ENCODE data around the gene ST8SIA1.

Gene ST8SIA1

GRCh38 chr12:22360774-22361173 is 26.3 kb upstream of the ST8SIA1 start:
- Histone ChIP-seq H3K27ac (no peak overlapping the region), H3K36me3 (ENCODE audit: insufficient read depth, low read length) (no peaks in the 10 kb centered on the region), H3K4me3 (no peak overlapping the region), H3K9me3 (ENCODE audit: low read depth, low read length) (no peaks in the 10 kb centered on the region), H3K9ac (ENCODE audit: insufficient read length) (no peak overlapping the region)
- DNase-seq (ENCODE audit: low read depth, low spot score): no peak
- TF ChIP-seq EZH2 (IDR thresholded peaks at IDR 0.05): no peak
- TF ChIP-seq POLR2AphosphoS5 (IDR thresholded peaks at IDR 0.05; ENCODE audit: borderline replicate concordance, low read depth, low read length): no peak
- no peak for TF ChIP-seq FOXP2 (optimal IDR thresholded peaks at IDR 0.05; ENCODE audit: control extremely low read depth, extremely low read length, insufficient read depth)

GRCh38 chr12:22357531-22357930 is 23.0 kb upstream of the ST8SIA1 start:
- DNase-seq (ENCODE audit: low read depth, low spot score): no peak
- Histone ChIP-seq H3K27ac (no peak overlapping the region), H3K9ac (ENCODE audit: insufficient read length) (no peak overlapping the region), H3K9me3 (ENCODE audit: low read depth, low read length) (no peaks in the 10 kb centered on the region), H3K36me3 (ENCODE audit: insufficient read depth, low read length) (no peaks in the 10 kb centered on the region), H3K4me3 (no peak overlapping the region)
- TF ChIP-seq EZH2 (IDR thresholded peaks at IDR 0.05): no peak
- no peak for TF ChIP-seq FOXP2 (optimal IDR thresholded peaks at IDR 0.05; ENCODE audit: control extremely low read depth, extremely low read length, insufficient read depth)
- no peak for TF ChIP-seq POLR2AphosphoS5 (IDR thresholded peaks at IDR 0.05; ENCODE audit: borderline replicate concordance, low read depth, low read length)

- no peaks in the 10 kb centered on the region for H3K36me3 ChIP-seq (ENCODE audit: insufficient read depth, low read length)
- DNase-seq (ENCODE audit: low read depth, low spot score): no peak
- TF ChIP-seq POLR2AphosphoS5 (IDR thresholded peaks at IDR 0.05; ENCODE audit: borderline replicate concordance, low read depth, low read length) (no peak), EZH2 (IDR thresholded peaks at IDR 0.05) (no peak), FOXP2 (optimal IDR thresholded peaks at IDR 0.05; ENCODE audit: control extremely low read depth, extremely low read length, insufficient read depth) (no peak)
- H3K9me3 ChIP-seq (ENCODE audit: low read depth, low read length): no peaks in the 10 kb centered on the region
- H3K27ac ChIP-seq: no peak overlapping the region
- H3K9ac ChIP-seq (ENCODE audit: insufficient read length): no peak overlapping the region
- H3K4me3 ChIP-seq: no peak overlapping the region
Measured at GRCh38 chr12:22356231-22356630, 21.7 kb upstream of the ST8SIA1 start.

- DNase-seq (ENCODE audit: low read depth, low spot score): no peak
- Histone ChIP-seq H3K36me3 (ENCODE audit: insufficient read depth, low read length) (no peaks in the 10 kb centered on the region), H3K27ac (no peak overlapping the region), H3K4me3 (no peak overlapping the region), H3K9ac (ENCODE audit: insufficient read length) (no peak overlapping the region), H3K9me3 (ENCODE audit: low read depth, low read length) (no peaks in the 10 kb centered on the region)
- TF ChIP-seq FOXP2 (optimal IDR thresholded peaks at IDR 0.05; ENCODE audit: control extremely low read depth, extremely low read length, insufficient read depth) (no peak), POLR2AphosphoS5 (IDR thresholded peaks at IDR 0.05; ENCODE audit: borderline replicate concordance, low read depth, low read length) (no peak), EZH2 (IDR thresholded peaks at IDR 0.05) (no peak)
Measured at GRCh38 chr12:22355011-22355580, 20.6 kb upstream of the ST8SIA1 start.

GRCh38 chr12:22353615-22354325 is 19.3 kb upstream of the ST8SIA1 start:
- TF ChIP-seq EZH2 (IDR thresholded peaks at IDR 0.05) (no peak), POLR2AphosphoS5 (IDR thresholded peaks at IDR 0.05; ENCODE audit: borderline replicate concordance, low read depth, low read length) (no peak), FOXP2 (optimal IDR thresholded peaks at IDR 0.05; ENCODE audit: control extremely low read depth, extremely low read length, insufficient read depth) (no peak)
- DNase-seq (ENCODE audit: low read depth, low spot score): no peak
- Histone ChIP-seq H3K4me3 (no peak overlapping the region), H3K9ac (ENCODE audit: insufficient read length) (no peak overlapping the region), H3K27ac (no peak overlapping the region), H3K9me3 (ENCODE audit: low read depth, low read length) (no peaks in the 10 kb centered on the region), H3K36me3 (ENCODE audit: insufficient read depth, low read length) (no peaks in the 10 kb centered on the region)

- H3K9me3 ChIP-seq (ENCODE audit: low read depth, low read length): no peaks in the 10 kb centered on the region
Measured at GRCh38 chr12:22350886-22351285, 16.4 kb upstream of the ST8SIA1 start.

GRCh38 chr12:22348208-22348607 is 13.7 kb upstream of the ST8SIA1 start:
- H3K27ac ChIP-seq: no peak overlapping the region
- H3K9me3 ChIP-seq (ENCODE audit: low read depth, low read length): no peaks in the 10 kb centered on the region
- TF ChIP-seq FOXP2 (optimal IDR thresholded peaks at IDR 0.05; ENCODE audit: control extremely low read depth, extremely low read length, insufficient read depth) (no peak), POLR2AphosphoS5 (IDR thresholded peaks at IDR 0.05; ENCODE audit: borderline replicate concordance, low read depth, low read length) (no peak), EZH2 (IDR thresholded peaks at IDR 0.05) (no peak)
- no peak overlapping the region for H3K4me3 ChIP-seq
- H3K9ac ChIP-seq (ENCODE audit: insufficient read length): no peak overlapping the region
- no peaks in the 10 kb centered on the region for H3K36me3 ChIP-seq (ENCODE audit: insufficient read depth, low read length)
- DNase-seq (ENCODE audit: low read depth, low spot score): no peak

More at GRCh38 chr12:22350886-22351285, 16.4 kb upstream of the ST8SIA1 start:
- H3K4me3 ChIP-seq: no peak overlapping the region
- no peaks in the 10 kb centered on the region for H3K36me3 ChIP-seq (ENCODE audit: insufficient read depth, low read length)
- no peak for TF ChIP-seq POLR2AphosphoS5 (IDR thresholded peaks at IDR 0.05; ENCODE audit: borderline replicate concordance, low read depth, low read length)
- no peak for TF ChIP-seq EZH2 (IDR thresholded peaks at IDR 0.05)
- no peak for TF ChIP-seq FOXP2 (optimal IDR thresholded peaks at IDR 0.05; ENCODE audit: control extremely low read depth, extremely low read length, insufficient read depth)
- DNase-seq (ENCODE audit: low read depth, low spot score): no peak
- no peak overlapping the region for H3K27ac ChIP-seq
- no peak overlapping the region for H3K9ac ChIP-seq (ENCODE audit: insufficient read length)

- TF ChIP-seq EZH2 (IDR thresholded peaks at IDR 0.05) (no peak), POLR2AphosphoS5 (IDR thresholded peaks at IDR 0.05; ENCODE audit: borderline replicate concordance, low read depth, low read length) (no peak), FOXP2 (optimal IDR thresholded peaks at IDR 0.05; ENCODE audit: control extremely low read depth, extremely low read length, insufficient read depth) (no peak)
- no peak overlapping the region for H3K27ac ChIP-seq
- no peak for DNase-seq (ENCODE audit: low read depth, low spot score)
Measured at GRCh38 chr12:22340143-22340542, 5.6 kb upstream of the ST8SIA1 start.

More at GRCh38 chr12:22340143-22340542, 5.6 kb upstream of the ST8SIA1 start:
- no peak overlapping the region for H3K9ac ChIP-seq (ENCODE audit: insufficient read length)
- H3K9me3 ChIP-seq (ENCODE audit: low read depth, low read length): no peaks in the 10 kb centered on the region
- H3K36me3 ChIP-seq (ENCODE audit: insufficient read depth, low read length): no peaks in the 10 kb centered on the region
- no peak overlapping the region for H3K4me3 ChIP-seq

Data from SK-N-MC (cell line).